Keratinocyte (primary cell): ENCODE results near the gene CDC16. TPM values are rescaled to one million over a fixed set of nuclear protein-coding genes. Genes with fewer than 3 reads are reported as not detected.

Source experiments
- DNase-seq: peaks from one replicate; pipeline ENCODE4 v3.0.0-alpha.2; 2011; ENCODE audit warnings: low read depth, missing footprints, low spot score
- FAIRE-seq: peaks from 2 replicates; lab custom pipeline; 2011; peaks lifted over from hg19 to GRCh38; lab: Jason Lieb, UNC
- H2AFZ ChIP-seq: 2 replicates; pipeline ENCODE4 v1.6.0; 2012; ENCODE audit warnings: low read length, control low read depth, inconsistent platforms; ENCODE audit not compliant: control insufficient read depth
- H3K27ac ChIP-seq: 2 replicates; pipeline ENCODE4 v1.5.1; 2011; ENCODE audit warnings: low read length; ENCODE audit not compliant: control insufficient read depth, insufficient read depth
- H3K27me3 ChIP-seq: 3 replicates; pipeline ENCODE4 v1.6.0; 2011; ENCODE audit warnings: low read length; ENCODE audit not compliant: control insufficient read depth, insufficient read depth; ENCODE audit errors: extremely low read depth
- H3K36me3 ChIP-seq, 2 experiments: 2 replicates in 1 of 2; 3 replicates in 1 of 2; pipeline ENCODE4 v1.5.1; 2011; ENCODE audit warnings: low read length in 2 of 2, mild to moderate bottlenecking in 1 of 2; ENCODE audit not compliant: control insufficient read depth in 2 of 2, insufficient read depth in 2 of 2; ENCODE audit errors: extremely low read depth in 1 of 2
- H3K4me1 ChIP-seq: 3 replicates; pipeline ENCODE4 v1.5.1; 2011; ENCODE audit warnings: low read length; ENCODE audit not compliant: control insufficient read depth, insufficient read depth; ENCODE audit errors: extremely low read depth
- H3K4me2 ChIP-seq: 3 replicates; pipeline ENCODE4 v1.6.0; 2011; ENCODE audit warnings: low read depth, low read length; ENCODE audit not compliant: control insufficient read depth, insufficient read depth; ENCODE audit errors: extremely low read depth
- H3K4me3 ChIP-seq, 3 experiments: fragments of 200-600 bp in 1 of 3; sonication (generic) in 1 of 3; 2 replicates in 2 of 3; 3 replicates in 1 of 3; pipeline ENCODE4 v1.5.1; 2011 to 2016; ENCODE audit warnings: low read length in 3 of 3, mild to moderate bottlenecking in 3 of 3, control low read depth in 2 of 3, inconsistent platforms in 1 of 3, low read depth in 1 of 3, mixed read lengths in 1 of 3, mixed run types in 1 of 3, moderate library complexity in 1 of 3; ENCODE audit not compliant: control insufficient read depth in 2 of 3, insufficient read depth in 2 of 3; ENCODE audit errors: extremely low read depth in 1 of 3
- H3K79me2 ChIP-seq: 2 replicates; pipeline ENCODE4 v1.6.0; 2012; ENCODE audit warnings: low read length; ENCODE audit not compliant: control insufficient read depth, insufficient read depth
- H3K9ac ChIP-seq: 3 replicates; pipeline ENCODE4 v1.6.0; 2011; ENCODE audit warnings: low read length; ENCODE audit not compliant: control insufficient read depth, insufficient read depth; ENCODE audit errors: extremely low read depth
- H3K9me1 ChIP-seq: 3 replicates; pipeline ENCODE4 v1.6.0; 2011; ENCODE audit warnings: low read length; ENCODE audit not compliant: control insufficient read depth, insufficient read depth; ENCODE audit errors: extremely low read depth
- H3K9me3 ChIP-seq: 2 replicates; pipeline ENCODE4 v1.5.1; 2012; ENCODE audit warnings: low read depth, low read length; ENCODE audit not compliant: control insufficient read depth
- H4K20me1 ChIP-seq: 3 replicates; pipeline ENCODE4 v1.6.0; 2011; ENCODE audit warnings: low read length; ENCODE audit not compliant: control insufficient read depth, insufficient read depth; ENCODE audit errors: extremely low read depth
- EZH2 ChIP-seq: IDR thresholded peaks from one replicate; pipeline ENCODE4 v1.6.1; 2012; ENCODE audit warnings: inconsistent platforms, mild to moderate bottlenecking, low read length, moderate library complexity
- dilution Hi-C: fragments of 300-500 bp; cut with MboI; formaldehyde crosslinking; loops from one replicate; pipeline ENCODE4 v1.7.0; 2020; ENCODE audit warnings: low sequenced_read_pairs; ENCODE audit not compliant: extremely low pct_ligation_motif_present
- polyA plus RNA-seq, 5 experiments: library from polyadenylated mRNA; depleted of rRNA in 3 of 5; stranded (reverse) in 3 of 5; stranded (forward) in 1 of 5; unstranded in 1 of 5; fragments of >200 nt; gene quantifications; 1 replicate in 1 of 5; 2 replicates in 3 of 5; 3 replicates in 1 of 5; pipeline versions ENCODE4 v1.2.1 to v1.2.3, GENCODE V29; 2011 to 2012; ENCODE audit warnings: missing spikeins in 2 of 5, low read depth in 1 of 5, low replicate concordance in 1 of 5
- TF ChIP-seq, protein P1 (sequence below), 3 experiments: IDR thresholded peaks in 1 of 3; conservative IDR thresholded peaks in 1 of 3; optimal IDR thresholded peaks in 1 of 3; 2 replicates in 2 of 3; 3 replicates in 1 of 3; pipeline versions ENCODE3 to v1.5.1; 2011; ENCODE audit warnings: low read length in 3 of 3, mild to moderate bottlenecking in 3 of 3, moderate library complexity in 2 of 3, control low read depth in 1 of 3, inconsistent platforms in 1 of 3; ENCODE audit not compliant: insufficient read depth in 2 of 3; ENCODE audit errors: extremely low read depth in 1 of 3

Gene CDC16
- polyA plus RNA-seq, 1 donor (not counting 4 experiments of a cell fraction or from before 2014, with no cell fraction given): 91.8 TPM

DNA sequence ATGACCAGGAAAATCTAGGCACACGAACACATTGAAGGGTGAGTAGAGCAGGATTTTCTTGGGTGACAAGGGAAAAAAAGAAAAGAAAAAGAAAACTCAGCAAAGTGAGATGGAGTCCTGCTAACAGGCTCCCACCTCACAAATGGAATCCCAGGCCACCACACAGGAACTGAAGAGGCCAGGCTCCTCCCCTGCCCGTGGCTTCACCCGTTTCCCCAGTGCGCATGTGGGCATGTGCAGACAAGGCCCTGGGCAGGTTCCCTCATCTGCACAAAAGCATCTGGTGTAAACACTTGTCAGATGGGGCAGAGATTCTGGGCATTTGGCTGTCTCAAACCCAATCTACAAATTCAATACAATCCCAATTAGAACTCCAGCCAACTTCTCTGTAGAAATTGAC lies 31.2 kb upstream of the CDC16 start:
- peaks cover 2% of the 10 kb centered on the region for H3K9me3 ChIP-seq
- peaks cover 7% of the 10 kb centered on the region for H3K4me1 ChIP-seq
- FAIRE-seq: peak; percentile 84
- H4K20me1 ChIP-seq: no peaks in the 10 kb centered on the region
- H3K9me1 ChIP-seq: no peaks in the 10 kb centered on the region
- peak overlapping the region; percentile 10 for H3K4me2 ChIP-seq
- dilution Hi-C loops: no loop called here
- no peak for DNase-seq
- TF ChIP-seq, protein P1, sequence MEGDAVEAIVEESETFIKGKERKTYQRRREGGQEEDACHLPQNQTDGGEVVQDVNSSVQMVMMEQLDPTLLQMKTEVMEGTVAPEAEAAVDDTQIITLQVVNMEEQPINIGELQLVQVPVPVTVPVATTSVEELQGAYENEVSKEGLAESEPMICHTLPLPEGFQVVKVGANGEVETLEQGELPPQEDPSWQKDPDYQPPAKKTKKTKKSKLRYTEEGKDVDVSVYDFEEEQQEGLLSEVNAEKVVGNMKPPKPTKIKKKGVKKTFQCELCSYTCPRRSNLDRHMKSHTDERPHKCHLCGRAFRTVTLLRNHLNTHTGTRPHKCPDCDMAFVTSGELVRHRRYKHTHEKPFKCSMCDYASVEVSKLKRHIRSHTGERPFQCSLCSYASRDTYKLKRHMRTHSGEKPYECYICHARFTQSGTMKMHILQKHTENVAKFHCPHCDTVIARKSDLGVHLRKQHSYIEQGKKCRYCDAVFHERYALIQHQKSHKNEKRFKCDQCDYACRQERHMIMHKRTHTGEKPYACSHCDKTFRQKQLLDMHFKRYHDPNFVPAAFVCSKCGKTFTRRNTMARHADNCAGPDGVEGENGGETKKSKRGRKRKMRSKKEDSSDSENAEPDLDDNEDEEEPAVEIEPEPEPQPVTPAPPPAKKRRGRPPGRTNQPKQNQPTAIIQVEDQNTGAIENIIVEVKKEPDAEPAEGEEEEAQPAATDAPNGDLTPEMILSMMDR (optimal IDR thresholded peaks at IDR 0.05 in 1 of 3, IDR thresholded peaks at IDR 0.05 in 1 of 3, conservative IDR thresholded peaks at IDR 0.05 in 1 of 3; ENCODE audit: extremely low read depth in 1 of 3, insufficient read depth in 2 of 3, low read length in 3 of 3): no peak
- TF ChIP-seq EZH2: no peak
- no peaks in the 10 kb centered on the region for H3K36me3 ChIP-seq
- H3K79me2 ChIP-seq: no peaks in the 10 kb centered on the region
- H3K4me3 ChIP-seq: no peak overlapping the region
- H3K27ac ChIP-seq: no peak overlapping the region
- peaks cover 9% of the 10 kb centered on the region for H3K27me3 ChIP-seq
- H2AFZ ChIP-seq: peak overlapping the region; percentile 63
- no peak overlapping the region for H3K9ac ChIP-seq

DNA sequence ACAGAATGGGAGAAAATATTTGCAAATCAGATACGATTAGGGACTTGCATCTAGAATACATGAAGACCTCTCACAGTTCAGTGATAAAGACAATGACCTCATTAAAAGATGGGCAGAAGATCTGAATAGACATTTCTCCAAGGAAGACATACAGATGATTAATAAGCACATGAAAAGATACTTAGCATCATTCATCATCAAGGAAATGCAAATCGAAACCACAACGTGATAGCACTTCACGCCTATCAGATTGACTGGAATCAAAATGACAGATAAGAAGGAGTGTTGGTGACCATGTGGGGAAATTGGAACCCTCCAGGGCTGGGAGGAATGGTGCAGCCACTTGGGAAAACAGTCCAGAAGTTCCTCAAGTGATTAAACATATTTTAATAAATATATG lies 29.8 kb upstream of the CDC16 start:
- Histone ChIP-seq H3K4me3 (no peak overlapping the region), H3K36me3 (no peaks in the 10 kb centered on the region), H3K9me3 (peaks cover 1% of the 10 kb centered on the region), H3K79me2 (no peaks in the 10 kb centered on the region), H4K20me1 (no peaks in the 10 kb centered on the region), H3K9me1 (no peaks in the 10 kb centered on the region), H2AFZ (no peak overlapping the region), H3K9ac (no peak overlapping the region), H3K4me2 (no peak overlapping the region), H3K4me1 (peaks cover 7% of the 10 kb centered on the region), H3K27me3 (peaks cover 8% of the 10 kb centered on the region), H3K27ac (no peak overlapping the region)
- TF ChIP-seq, protein P1 (optimal IDR thresholded peaks at IDR 0.05 in 1 of 3, IDR thresholded peaks at IDR 0.05 in 1 of 3, conservative IDR thresholded peaks at IDR 0.05 in 1 of 3; ENCODE audit: extremely low read depth in 1 of 3, insufficient read depth in 2 of 3, low read length in 3 of 3): no peak
- TF ChIP-seq EZH2: no peak
- dilution Hi-C loops: no loop called here
- no peak for DNase-seq
- peak; percentile 5 for FAIRE-seq
